H1 (cell line): ENCODE results near the gene NOL4L.

Source experiments
- POLR2A ChIP-seq, 2 experiments: IDR thresholded peaks; 1 replicate in 1 of 2; 2 replicates in 1 of 2; pipeline ENCODE4 v1.6.1; 2011; ENCODE audit warnings: low read depth in 2 of 2, low read length in 2 of 2, mild to moderate bottlenecking in 2 of 2; ENCODE audit errors: control extremely low read depth in 1 of 2
- RBBP5 ChIP-seq: IDR thresholded peaks from 2 replicates; pipeline ENCODE4 v1.7.1; 2012; ENCODE audit warnings: low read depth, mild to moderate bottlenecking, inconsistent platforms, low read length, moderate library complexity, borderline replicate concordance

- TF ChIP-seq POLR2A (IDR thresholded peaks at IDR 0.05; ENCODE audit: control extremely low read depth in 1 of 2, low read depth in 2 of 2, low read length in 2 of 2): no peak
- no peak for TF ChIP-seq RBBP5
These were observed 190.1 kb downstream of the NOL4L start for GRCh38 chr20:32395066-32395465.
